Measurements from ENCODE around the gene PLXNA2.

Gene PLXNA2

GRCh38 chr1:207988326-207989165 is 255.6 kb downstream of the PLXNA2 start:
- no peak for DNase-seq

- DNase-seq = no peak
Observed at GRCh38 chr1:207987164-207987563, 257.0 kb downstream of the PLXNA2 start.

- no peak for DNase-seq
Observed at GRCh38 chr1:207985996-207986395, 258.2 kb downstream of the PLXNA2 start.

DNA sequence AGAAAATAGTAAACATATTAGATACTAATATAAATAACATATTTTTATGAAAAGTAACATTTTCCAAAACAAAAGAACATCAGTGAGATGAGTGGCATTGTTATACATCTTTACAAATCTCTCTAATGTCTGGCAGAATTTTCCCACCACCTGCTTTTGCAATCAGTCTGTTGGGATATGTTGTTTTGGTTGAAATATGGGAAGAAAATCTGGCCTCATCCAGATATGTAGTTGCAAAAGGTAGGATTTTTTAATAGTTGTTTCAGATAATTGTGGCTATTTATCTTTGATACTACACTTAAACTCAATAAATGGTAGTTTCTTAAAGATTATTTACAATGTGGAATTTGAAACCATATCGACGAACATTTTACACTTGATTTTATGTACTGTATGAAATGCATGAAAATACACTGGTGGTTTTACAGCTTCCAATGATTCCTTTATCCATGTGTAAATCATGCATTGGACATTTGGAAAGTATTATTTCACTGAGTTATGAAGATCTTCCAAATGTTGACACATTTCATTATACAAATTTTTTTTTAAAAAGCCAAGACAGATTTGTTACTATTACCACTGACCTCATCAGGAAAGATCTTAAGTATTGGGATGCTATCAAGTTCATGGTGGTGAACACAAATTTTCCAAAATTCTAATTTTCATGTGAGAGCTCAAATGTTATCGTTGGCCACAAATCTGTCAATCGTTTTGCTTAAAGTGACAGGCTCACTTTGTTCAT is 259.2 kb downstream of the PLXNA2 start:
- DNase-seq = no peak

DNA sequence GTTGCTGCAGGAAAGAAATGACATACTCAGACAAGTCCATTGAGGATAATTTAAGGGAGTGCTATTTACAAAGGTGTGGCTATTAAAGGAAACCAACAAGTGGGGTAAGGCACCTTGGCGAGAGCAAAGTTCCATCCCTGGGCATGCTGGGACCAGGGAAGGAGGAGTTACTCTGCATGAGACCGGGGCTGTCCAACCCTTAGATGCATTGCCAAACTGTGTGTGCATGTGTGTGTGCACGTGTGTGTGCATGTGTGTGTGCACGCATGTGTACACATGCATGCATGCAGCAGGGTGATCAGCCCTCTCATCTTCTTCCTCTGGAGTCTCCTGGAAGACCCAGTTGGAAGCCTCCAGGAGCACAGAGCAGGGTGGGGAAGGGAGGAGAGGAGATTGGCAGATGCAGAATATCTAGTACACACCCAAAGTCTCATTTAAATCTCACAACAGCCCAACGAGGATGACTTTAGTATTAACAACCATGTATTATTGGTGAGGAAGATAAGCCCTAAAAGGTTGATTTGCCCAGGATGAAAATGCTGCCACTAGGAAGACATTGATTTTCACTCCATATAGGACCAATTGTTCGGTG is 261.0 kb downstream of the PLXNA2 start:
- no peak for DNase-seq

GRCh38 chr1:207981976-207982375 is 262.2 kb downstream of the PLXNA2 start:
- DNase-seq = no peak

- DNase-seq = no peak
Observed at GRCh38 chr1:207978441-207978840, 265.7 kb downstream of the PLXNA2 start.

DNA sequence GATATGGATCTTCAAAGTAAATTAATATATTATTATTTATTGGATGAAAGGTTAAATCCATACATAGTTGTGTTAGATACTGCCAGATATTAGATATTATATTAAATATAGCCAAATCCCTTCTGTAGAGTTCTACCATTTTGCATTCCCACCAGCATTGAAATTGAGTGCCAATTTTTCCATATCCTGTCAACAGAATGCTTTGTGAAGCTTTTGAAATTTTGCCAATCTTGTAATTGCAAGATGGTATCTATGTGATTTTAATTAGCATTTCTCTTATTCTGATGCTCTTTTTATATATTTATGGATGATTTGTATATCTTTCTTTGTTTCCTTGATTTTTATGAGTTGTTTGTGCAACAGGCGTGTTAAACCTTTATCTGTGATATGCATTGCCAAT is 266.3 kb downstream of the PLXNA2 start:
- DNase-seq = no peak

GRCh38 chr1:207973898-207974568 is 270.2 kb downstream of the PLXNA2 start:
- no peak for DNase-seq

DNA sequence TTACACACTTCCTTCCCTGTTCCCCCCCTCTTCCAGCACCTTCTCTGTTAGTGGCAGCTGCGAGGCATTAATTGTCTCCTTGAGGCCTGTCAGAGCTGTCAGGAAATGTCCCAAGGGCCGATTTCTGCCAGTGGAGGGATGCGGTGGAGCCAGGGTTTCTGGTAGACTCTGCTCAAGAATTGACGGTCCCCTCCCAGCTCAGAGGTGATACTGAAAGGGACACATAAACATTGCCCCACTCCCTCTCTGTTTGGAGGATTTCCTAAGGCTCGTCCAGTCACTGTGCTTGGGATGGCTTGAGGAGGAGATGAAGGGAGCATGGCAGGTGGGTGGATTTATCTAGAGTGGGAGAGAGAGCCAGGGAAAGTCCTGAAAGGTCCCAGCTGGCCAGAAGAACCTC is 271.8 kb downstream of the PLXNA2 start:
- no peak for DNase-seq
